ENCODE data around the gene CALD1. TPM values are rescaled to one million over a fixed set of nuclear protein-coding genes. Genes with fewer than 3 reads are reported as not detected.

The CALD1 gene
- total RNA-seq, 4 donors from 2014 or later, result 162 to 401 (median 226) TPM

GRCh38 chr7:134938141-134938540 is 158.7 kb downstream of the CALD1 start:
- DNase-seq, result no peak
- WGBS, 2 donors (ENCODE audit: low coverage in 1 of 2), result 77 to 82% methylated on average over 3 to 4 of the region's 4 CpGs
- H3K9me3 ChIP-seq, result no peaks in the 10 kb centered on the region
- peaks cover 0 to 5% (median 2%) of the 10 kb centered on the region in 4 donors for H3K36me3 ChIP-seq
- peaks cover 0 to 10% (median 0%) of the 10 kb centered on the region in 4 donors for H3K4me1 ChIP-seq
- in situ Hi-C loops (cut with MboI; ENCODE audit: low pct_ligation_motif_present in 1 of 4, low pct_unique_long_range_greater_than_20kb in 1 of 4, low sequenced_read_pairs in 3 of 4) (no loop called here), intact Hi-C loops (cut with DNase I; ENCODE audit: low total_unique reads) (no loop called here)
- H3K27me3 ChIP-seq, result no peaks in the 10 kb centered on the region
- no peak for TF ChIP-seq POLR2AphosphoS5 (IDR thresholded peaks at IDR 0.05)
- TF ChIP-seq EP300 (IDR thresholded peaks at IDR 0.05; ENCODE audit: low read depth), result no peak
- TF ChIP-seq POLR2A (IDR thresholded peaks at IDR 0.05), result no peak
- TF ChIP-seq CTCF (IDR thresholded peaks at IDR 0.05), result no peak
- no peak overlapping the region for H3K4me3 ChIP-seq
- H3K27ac ChIP-seq, result peak overlapping the region; percentile 10 to 38 (median 28)

- 86 to 92% methylated on average over 2 to 4 of the region's 4 CpGs for WGBS, 2 donors (ENCODE audit: low coverage in 1 of 2)
- intact Hi-C loops (cut with DNase I; ENCODE audit: low total_unique reads), result no loop called here
- Histone ChIP-seq H3K27ac (peak overlapping the region in 1 of 4 donors; percentile 51), H3K4me3 (no peak overlapping the region), H3K36me3 (peaks cover 0 to 5% (median 2%) of the 10 kb centered on the region in 4 donors), H3K9me3 (no peaks in the 10 kb centered on the region), H3K27me3 (no peaks in the 10 kb centered on the region), H3K4me1 (peaks cover 0 to 6% (median 0%) of the 10 kb centered on the region in 4 donors)
- no peak for TF ChIP-seq EP300 (IDR thresholded peaks at IDR 0.05; ENCODE audit: low read depth)
- no peak for TF ChIP-seq POLR2A (IDR thresholded peaks at IDR 0.05)
- no peak for TF ChIP-seq CTCF (IDR thresholded peaks at IDR 0.05)
- no peak for TF ChIP-seq POLR2AphosphoS5 (IDR thresholded peaks at IDR 0.05)
- DNase-seq, result no peak
- in situ Hi-C loops (cut with MboI; ENCODE audit: low pct_ligation_motif_present in 1 of 4, low pct_unique_long_range_greater_than_20kb in 1 of 4, low sequenced_read_pairs in 3 of 4), result no loop called here
These were observed 159.7 kb downstream of the CALD1 start for GRCh38 chr7:134939136-134939535.

- Histone ChIP-seq H3K27ac (peak overlapping the region; percentile 13 to 51 (median 32)), H3K4me3 (no peak overlapping the region), H3K9me3 (no peaks in the 10 kb centered on the region), H3K4me1 (peaks cover 0 to 6% (median 0%) of the 10 kb centered on the region in 4 donors), H3K36me3 (peaks cover 0 to 5% (median 2%) of the 10 kb centered on the region in 4 donors), H3K27me3 (no peaks in the 10 kb centered on the region)
- in situ Hi-C loops (cut with MboI; ENCODE audit: low pct_ligation_motif_present in 1 of 4, low pct_unique_long_range_greater_than_20kb in 1 of 4, low sequenced_read_pairs in 3 of 4) (no loop called here), intact Hi-C loops (cut with DNase I; ENCODE audit: low total_unique reads) (loop anchor here (10.0 kb wide), 1 partner anchor 246 kb away; no protein-coding TSS in a partner anchor)
- DNase-seq, result no peak
- no peak for TF ChIP-seq CTCF (IDR thresholded peaks at IDR 0.05)
- no peak for TF ChIP-seq EP300 (IDR thresholded peaks at IDR 0.05; ENCODE audit: low read depth)
- no peak for TF ChIP-seq POLR2AphosphoS5 (IDR thresholded peaks at IDR 0.05)
- no peak for TF ChIP-seq POLR2A (IDR thresholded peaks at IDR 0.05)
These were observed 161.3 kb downstream of the CALD1 start for GRCh38 chr7:134940729-134941128.

- in situ Hi-C loops (cut with MboI; ENCODE audit: low pct_ligation_motif_present in 1 of 4, low pct_unique_long_range_greater_than_20kb in 1 of 4, low sequenced_read_pairs in 3 of 4) (no loop called here), intact Hi-C loops (cut with DNase I; ENCODE audit: low total_unique reads) (loop anchor here (10.0 kb wide), 1 partner anchor 247 kb away; no protein-coding TSS in a partner anchor)
- no peak for DNase-seq
- peak in 2 of 3 donors; percentile 2 to 24 for TF ChIP-seq POLR2AphosphoS5 (IDR thresholded peaks at IDR 0.05)
- TF ChIP-seq EP300 (IDR thresholded peaks at IDR 0.05; ENCODE audit: low read depth), result no peak
- no peak for TF ChIP-seq CTCF (IDR thresholded peaks at IDR 0.05)
- Histone ChIP-seq H3K4me3 (no peak overlapping the region), H3K9me3 (no peaks in the 10 kb centered on the region), H3K27me3 (no peaks in the 10 kb centered on the region), H3K36me3 (peaks cover 0 to 5% (median 2%) of the 10 kb centered on the region in 4 donors), H3K27ac (peak overlapping the region; percentile 16 to 51 (median 48)), H3K4me1 (peaks cover 0 to 6% (median 0%) of the 10 kb centered on the region in 4 donors)
- WGBS, 2 donors (ENCODE audit: low coverage in 1 of 2), result 46 to 61% methylated on average over 3 of the region's 3 CpGs
These were observed 161.9 kb downstream of the CALD1 start for GRCh38 chr7:134941185-134941900.
